Left colon (tissue), 2 donors: ENCODE results near the gene ZNF792. TPM values are rescaled to one million over a fixed set of nuclear protein-coding genes. Genes with fewer than 3 reads are reported as not detected.
"Not testable (repeated sequence)": the region's sequence is repeated elsewhere in the genome, so short reads cannot be mapped to it uniquely, and the experiment has no call there.

Experiments used
- ATAC-seq: fragments of 200-7000 bp; cut with Tn5 transposase; one replicate; pipeline ENCODE4 v1.9.1; 2020; ENCODE audit warnings: mild to moderate bottlenecking, moderate library complexity
- DNase-seq, 2 donors: peaks; one replicate each; pipeline ENCODE4 v3.0.0-alpha.2; 2020
- intact Hi-C, 2 donors: fragments of 100-400 bp; cut with DNase I in 1 of 2; cut with micrococcal nuclease in 1 of 2; formaldehyde crosslinking; loops; one replicate each; pipeline versions ENCODE4 v1.11.2 to v1.14.0; 2022; cut with DNase I, micrococcal nuclease
- total RNA-seq, 2 donors: library from RNA; stranded (reverse); fragmentation: NEBNext Ultra II Directional; extraction: Animal tissue kit (Norgen Biotek cat#: 25700); gene quantifications; one replicate each; pipeline ENCODE4 v1.2.1, GENCODE V29; 2021
- donor health status: DM: no; HTN: no; CAD: no.
- donor health status: DM: yes; HTN: yes; CAD: no.

Gene ZNF792
- total RNA-seq, 2 donors from 2014 or later, result 5.8 to 6.4 TPM

GRCh38 chr19:34953092-34953491, 10.9 kb downstream of the ZNF792 start:
- intact Hi-C loops, result no loop called here
- DNase-seq (no peak), ATAC-seq (no peak)

GRCh38 chr19:34943861-34944573, 20.0 kb downstream of the ZNF792 start:
- ATAC-seq, result no peak
- no peak for DNase-seq
- intact Hi-C loops, result no loop called here

- DNase-seq (no peak), ATAC-seq (no peak)
- intact Hi-C loops, result no loop called here
These were observed 25.1 kb downstream of the ZNF792 start for GRCh38 chr19:34938886-34939285.

- DNase-seq (no peak), ATAC-seq (no peak)
- intact Hi-C loops, result no loop called here
These were observed 27.8 kb downstream of the ZNF792 start for GRCh38 chr19:34936184-34936583.

- no peak for DNase-seq
- ATAC-seq, result no peak
- intact Hi-C loops, result no loop called here
These were observed 31.5 kb downstream of the ZNF792 start for GRCh38 chr19:34932494-34932893.

- ATAC-seq (peak; percentile 99), DNase-seq (peak; percentile 91 to 94)
- intact Hi-C loops, result no loop called here
These were observed 37.2 kb downstream of the ZNF792 start, which contains the start of gene ZNF30 for GRCh38 chr19:34926685-34927375. Gene ZNF30, plus strand, starts transcription at chr19:34926903. Its CDS starts 3,045 bp downstream, at chr19:34929948.

GRCh38 chr19:34926361-34926684, 37.7 kb downstream of the ZNF792 start:
- ATAC-seq (no peak), DNase-seq (no peak)
- intact Hi-C loops, result no loop called here

GRCh38 chr19:34925278-34925855, 38.7 kb downstream of the ZNF792 start:
- intact Hi-C loops, result no loop called here
- ATAC-seq, result no peak
- peak in 1 of 2 donors; percentile 30 for DNase-seq

GRCh38 chr19:34920090-34920786, 43.8 kb downstream of the ZNF792 start:
- DNase-seq, ATAC-seq, intact Hi-C loops: not testable (repeated sequence)

- intact Hi-C loops, result no loop called here
- no peak for ATAC-seq
- no peak for DNase-seq
These were observed 45.8 kb downstream of the ZNF792 start for GRCh38 chr19:34918190-34918589.

- ATAC-seq, intact Hi-C loops, DNase-seq: not testable (repeated sequence)
These were observed 46.9 kb downstream of the ZNF792 start for GRCh38 chr19:34917144-34917543.

- DNase-seq (no peak), ATAC-seq (no peak)
- intact Hi-C loops, result no loop called here
These were observed 53.3 kb downstream of the ZNF792 start for GRCh38 chr19:34910770-34911169.

Other genes starting within 250 kb of the ZNF792 start
- 10 to 100 TPM in 1 of 2 donors, 1 to 10 TPM in 1; 8.4 to 10.1 TPM for gene ZNF181, start 230.0 kb downstream of the ZNF792 start, total RNA-seq
- gene ZNF599, start 191.0 kb downstream of the ZNF792 start, total RNA-seq, result 1 to 10 TPM; 3.6 to 3.8 TPM
- gene ZNF30, start 37.3 kb downstream of the ZNF792 start, total RNA-seq, result 1 to 10 TPM; 2.2 to 2.7 TPM
- gene GRAMD1A, start 36.1 kb upstream of the ZNF792 start, total RNA-seq, result 10 to 100 TPM; 17.1 to 32.3 TPM
- 1 to 10 TPM; 2.2 to 4.1 TPM for gene SCN1B, start 66.2 kb upstream of the ZNF792 start, total RNA-seq
- gene HPN, start 77.5 kb upstream of the ZNF792 start, total RNA-seq, result 1 to 10 TPM in 1 of 2 donors, under 1 TPM in 1; 0.95 to 1.1 TPM
- gene FXYD3, start 151.6 kb upstream of the ZNF792 start, total RNA-seq, result 1,000 to 10,000 TPM; 4,169 to 4,218 TPM
- gene LGI4, start 170.8 kb upstream of the ZNF792 start, total RNA-seq, result 10 to 100 TPM in 1 of 2 donors, 1 to 10 TPM in 1; 9.7 to 14.2 TPM
- 10 to 100 TPM in 1 of 2 donors, 1 to 10 TPM in 1; 7.7 to 30.3 TPM for gene FXYD1, start 174.6 kb upstream of the ZNF792 start, total RNA-seq
- not detected for gene FXYD7, start 179.0 kb upstream of the ZNF792 start, total RNA-seq
- 10 to 100 TPM; 14.9 to 18.3 TPM for gene FXYD5, start 190.5 kb upstream of the ZNF792 start, total RNA-seq